Activated naive CD4-positive, alpha-beta T cell treated with anti-CD3 and anti-CD28 coated beads, Interleukin-2, amount 50 U/mL, for 24 hours (primary cell): ENCODE measurements around the gene TAGLN2.

Experiments used
- H3K27ac Mint-ChIP-seq: one replicate; pipeline ENCODE4 v1.8.0; 2021; ENCODE audit warnings: mild to moderate bottlenecking, mixed read lengths
- H3K27me3 Mint-ChIP-seq: one replicate; pipeline ENCODE4 v1.8.0; 2021; ENCODE audit warnings: mixed read lengths
- H3K36me3 Mint-ChIP-seq: one replicate; pipeline ENCODE4 v1.8.0; 2021; ENCODE audit warnings: mixed read lengths
- H3K4me1 Mint-ChIP-seq: one replicate; pipeline ENCODE4 v1.8.0; 2021; ENCODE audit warnings: mixed read lengths
- H3K4me3 Mint-ChIP-seq: one replicate; pipeline ENCODE4 v1.8.0; 2021; ENCODE audit warnings: mild to moderate bottlenecking, mixed read lengths
- H3K9me3 Mint-ChIP-seq: one replicate; pipeline ENCODE4 v1.8.0; 2021; ENCODE audit warnings: mixed read lengths

The TAGLN2 gene

DNA sequence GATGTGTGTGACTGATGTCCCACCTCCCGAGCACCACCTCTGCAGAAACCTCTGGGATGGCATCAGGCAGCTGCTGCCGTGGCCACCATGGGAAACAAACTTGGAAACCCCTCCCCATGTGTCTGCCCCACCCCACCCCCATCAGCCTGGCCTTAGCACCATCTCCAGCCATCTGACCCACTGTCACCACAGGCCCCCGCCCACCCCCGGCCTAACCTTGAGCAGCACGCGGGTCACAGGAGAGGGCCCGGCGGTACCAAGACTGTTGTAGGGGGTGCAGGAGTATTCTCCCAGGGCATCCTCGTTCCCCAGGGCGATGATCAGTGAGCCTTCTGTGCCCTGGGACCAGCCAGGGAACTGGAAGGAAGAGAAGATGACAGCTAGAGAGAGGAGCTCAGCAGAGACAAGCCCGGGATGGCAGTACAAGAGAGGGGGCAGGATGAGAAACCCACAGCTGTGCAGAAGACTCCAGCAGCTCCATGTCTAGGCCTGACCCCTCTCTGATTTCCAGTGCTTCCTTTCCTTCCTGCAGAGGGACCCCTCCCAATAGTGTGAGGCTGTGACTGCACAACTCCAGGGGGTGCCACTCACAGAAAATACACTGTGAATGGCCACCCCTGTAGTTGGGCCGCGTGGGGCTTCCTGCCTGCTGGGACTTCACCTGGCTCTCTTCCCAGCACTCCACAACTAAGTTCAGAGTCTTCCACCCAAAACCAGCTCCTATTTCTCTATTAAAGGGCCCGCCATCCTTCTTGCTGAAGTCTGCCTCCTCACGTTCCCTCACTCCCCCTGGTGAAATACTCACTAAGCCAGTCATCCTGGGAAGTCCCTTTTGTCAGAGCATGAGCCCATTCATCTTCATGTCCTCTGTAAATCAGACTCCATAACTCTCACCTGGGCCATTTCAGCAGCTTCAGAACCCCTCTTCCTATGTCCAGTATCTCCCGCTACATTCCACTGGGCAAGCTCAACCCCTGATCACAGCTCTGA, 7.3 kb upstream of the TAGLN2 start:
- Mint-ChIP-seq H3K9me3 (no peaks in the 10 kb centered on the region), H3K4me1 (peaks cover 6% of the 10 kb centered on the region), H3K27ac (no peak overlapping the region), H3K27me3 (no peaks in the 10 kb centered on the region), H3K36me3 (no peaks in the 10 kb centered on the region), H3K4me3 (no peak overlapping the region)

DNA sequence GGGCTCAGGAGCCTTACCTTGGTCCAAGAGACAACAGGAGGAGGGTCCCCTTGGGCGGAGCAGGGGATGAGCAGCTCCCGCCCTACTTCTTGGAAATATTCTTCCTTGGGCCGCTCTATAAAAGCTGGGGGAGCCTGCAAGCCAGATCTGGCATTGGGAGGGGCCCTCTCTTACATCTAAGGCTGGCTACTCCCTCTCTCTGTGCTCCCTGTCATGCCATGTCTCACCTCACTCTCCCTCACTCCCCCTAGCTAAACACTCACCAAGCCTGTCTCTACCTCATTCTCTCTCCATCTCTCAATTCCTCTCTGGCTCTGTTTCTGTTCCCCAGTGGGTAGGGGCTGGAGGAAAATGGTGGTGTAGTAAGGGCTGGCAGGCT, 6.5 kb upstream of the TAGLN2 start:
- H3K36me3 Mint-ChIP-seq: no peaks in the 10 kb centered on the region
- H3K9me3 Mint-ChIP-seq: no peaks in the 10 kb centered on the region
- peaks cover 8% of the 10 kb centered on the region for H3K4me1 Mint-ChIP-seq
- H3K27me3 Mint-ChIP-seq: no peaks in the 10 kb centered on the region
- H3K27ac Mint-ChIP-seq: no peak overlapping the region
- H3K4me3 Mint-ChIP-seq: no peak overlapping the region

DNA sequence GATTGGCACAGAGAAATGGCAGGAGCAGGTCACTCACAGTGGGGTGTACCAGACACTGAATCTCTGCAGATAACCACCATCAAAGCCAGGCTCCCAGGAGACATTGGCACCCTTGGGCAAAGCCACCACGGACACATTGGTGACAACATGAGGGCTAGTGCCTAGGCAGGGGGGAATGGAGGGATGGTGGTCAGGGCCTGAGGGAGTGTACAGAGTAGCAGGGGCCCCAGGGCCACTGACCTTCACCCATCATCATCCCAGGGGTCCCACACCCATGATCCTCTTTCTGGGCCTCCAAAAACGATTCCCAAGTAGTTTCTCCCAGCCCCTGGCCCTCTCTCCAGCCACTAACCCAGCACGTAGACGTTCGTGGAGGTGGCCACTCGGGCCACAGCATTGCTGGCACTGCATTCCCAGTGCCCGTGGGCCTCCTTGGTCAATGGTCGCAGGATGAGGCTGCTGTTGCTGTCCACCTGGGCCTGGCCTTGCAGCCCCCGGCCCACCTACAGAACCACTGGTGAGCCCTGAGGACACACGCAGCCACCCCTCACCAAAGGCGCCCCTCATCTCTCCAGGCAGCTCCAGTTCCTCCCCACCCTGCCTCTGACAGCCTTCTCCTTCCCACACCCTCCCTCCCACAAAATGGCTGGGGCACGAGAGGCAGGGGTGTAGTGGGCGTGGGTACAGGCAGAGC, 5.9 kb upstream of the TAGLN2 start:
- H3K9me3 Mint-ChIP-seq: no peaks in the 10 kb centered on the region
- H3K4me3 Mint-ChIP-seq: no peak overlapping the region
- H3K36me3 Mint-ChIP-seq: no peaks in the 10 kb centered on the region
- peaks cover 10% of the 10 kb centered on the region for H3K4me1 Mint-ChIP-seq
- H3K27me3 Mint-ChIP-seq: no peaks in the 10 kb centered on the region
- H3K27ac Mint-ChIP-seq: no peak overlapping the region

DNA sequence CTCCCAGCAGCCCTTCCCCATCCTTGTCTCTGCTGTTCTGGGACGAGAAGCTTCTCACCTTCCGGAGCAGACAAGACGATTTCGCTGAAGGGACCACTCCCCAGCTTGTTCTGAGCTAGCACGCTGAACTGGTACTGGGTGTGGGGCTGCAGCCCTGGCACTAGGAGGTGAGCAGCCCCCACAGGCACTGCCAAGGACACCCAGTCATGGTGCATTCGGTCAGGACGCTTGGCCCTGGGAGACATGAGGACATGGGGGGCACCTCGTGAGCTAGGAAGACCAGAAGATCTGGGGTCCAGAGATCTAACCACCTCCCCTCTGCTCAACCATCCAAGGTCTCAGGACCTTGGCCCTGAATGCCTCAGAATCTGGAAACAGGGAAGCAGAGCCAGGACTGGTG, 5.3 kb upstream of the TAGLN2 start:
- no peaks in the 10 kb centered on the region for H3K36me3 Mint-ChIP-seq
- H3K27me3 Mint-ChIP-seq: no peaks in the 10 kb centered on the region
- H3K4me1 Mint-ChIP-seq: peaks cover 14% of the 10 kb centered on the region
- no peak overlapping the region for H3K27ac Mint-ChIP-seq
- no peak overlapping the region for H3K4me3 Mint-ChIP-seq
- H3K9me3 Mint-ChIP-seq: no peaks in the 10 kb centered on the region

DNA sequence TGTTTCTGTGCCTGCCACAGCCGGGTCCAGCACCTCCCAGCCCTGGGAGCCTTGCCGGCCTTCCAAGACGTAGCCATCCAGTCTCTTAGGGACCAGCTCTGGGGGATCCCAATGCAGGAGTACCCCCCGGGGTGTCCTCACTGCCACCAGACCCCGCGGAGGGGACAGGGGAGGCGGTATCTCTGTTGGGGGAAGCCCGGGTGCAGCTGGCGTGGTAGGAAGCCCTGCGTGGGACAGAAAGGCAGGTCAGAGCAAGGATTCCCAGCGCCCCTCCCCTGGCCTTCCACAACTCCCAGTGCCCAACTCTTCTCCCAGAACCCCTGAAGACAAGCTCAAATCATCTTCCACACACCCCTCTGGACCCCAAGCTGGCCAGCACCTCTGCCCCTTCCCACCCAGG, 4.9 kb upstream of the TAGLN2 start:
- H3K9me3 Mint-ChIP-seq: no peaks in the 10 kb centered on the region
- H3K27me3 Mint-ChIP-seq: no peaks in the 10 kb centered on the region
- H3K4me1 Mint-ChIP-seq: peaks cover 18% of the 10 kb centered on the region
- H3K36me3 Mint-ChIP-seq: peaks cover 2% of the 10 kb centered on the region
- H3K27ac Mint-ChIP-seq: no peak overlapping the region
- no peak overlapping the region for H3K4me3 Mint-ChIP-seq

DNA sequence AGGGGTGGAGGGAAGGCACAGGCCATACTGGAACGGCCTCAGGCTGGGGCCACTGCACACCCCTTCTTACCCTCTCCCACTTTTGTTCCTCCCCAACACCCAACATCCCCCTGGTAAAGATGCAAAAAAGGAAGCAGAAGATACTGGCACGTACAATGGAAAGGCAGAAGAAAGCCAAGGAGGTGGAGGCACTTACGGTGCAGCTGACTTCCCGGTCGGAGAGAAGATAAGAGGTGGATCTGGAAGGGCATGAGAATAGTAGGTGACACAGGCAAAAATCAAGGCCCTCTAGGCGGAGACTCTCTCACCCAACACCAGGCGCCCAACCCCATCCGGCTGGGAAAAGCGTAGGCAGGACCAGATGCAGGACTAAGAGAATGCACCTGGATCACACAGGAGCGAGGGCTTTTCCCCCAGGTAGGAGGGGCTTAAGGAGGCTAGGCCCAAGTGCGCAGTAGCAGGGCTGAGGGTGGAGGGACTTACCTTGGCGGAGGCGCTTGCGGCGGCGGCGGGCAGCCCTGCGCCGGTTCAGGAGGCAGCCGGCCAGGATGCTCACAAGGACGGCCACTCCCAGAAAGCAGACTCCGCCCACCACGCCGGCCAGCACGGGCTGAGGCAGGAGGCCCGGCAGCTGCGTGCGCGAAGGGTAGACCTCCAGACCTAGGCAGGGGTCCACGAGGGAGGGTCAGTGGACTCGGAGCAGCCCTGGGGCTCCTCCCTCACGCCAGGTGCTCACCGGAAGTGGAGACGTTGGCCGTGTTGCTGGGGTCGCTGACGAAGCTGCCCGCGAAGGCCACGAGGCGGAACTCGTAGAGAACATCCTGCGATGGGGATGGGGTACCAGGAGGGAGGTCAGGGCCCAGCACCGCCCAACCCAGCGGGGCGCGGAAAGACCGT, 4.1 kb upstream of the TAGLN2 start:
- Mint-ChIP-seq H3K4me1 (peaks cover 18% of the 10 kb centered on the region), H3K27me3 (no peaks in the 10 kb centered on the region), H3K36me3 (peaks cover 2% of the 10 kb centered on the region), H3K27ac (no peak overlapping the region), H3K9me3 (no peaks in the 10 kb centered on the region), H3K4me3 (no peak overlapping the region)

DNA sequence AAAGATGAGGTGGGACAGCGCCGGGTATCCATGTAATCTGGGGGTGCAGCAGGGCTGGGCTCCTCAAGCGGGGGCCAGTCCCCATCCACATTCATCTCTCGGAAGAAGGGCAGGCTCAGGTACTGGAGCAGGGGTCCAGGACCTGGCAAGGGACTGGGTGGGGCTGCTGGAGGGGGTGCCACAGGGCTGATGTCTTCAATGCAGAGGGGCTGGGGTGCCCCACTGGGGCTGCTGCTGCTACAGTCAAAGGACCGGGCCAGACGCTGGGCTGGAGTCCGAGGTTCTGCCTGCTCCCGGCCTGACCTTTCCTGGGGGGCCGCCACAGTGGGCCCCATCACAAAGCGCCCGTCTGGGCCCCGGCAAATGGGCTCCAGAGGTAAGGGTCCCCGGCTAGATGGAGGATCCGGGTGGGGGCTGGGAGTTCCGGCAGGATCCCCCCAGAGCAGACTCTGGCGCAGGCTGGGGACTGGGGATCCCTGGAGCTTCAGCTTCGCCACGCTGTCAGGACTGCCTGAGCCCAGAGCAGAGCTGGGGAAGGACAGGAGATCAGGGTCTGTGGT, 3.3 kb upstream of the TAGLN2 start:
- Mint-ChIP-seq H3K36me3 (peaks cover 2% of the 10 kb centered on the region), H3K27ac (no peak overlapping the region), H3K4me1 (peaks cover 24% of the 10 kb centered on the region), H3K9me3 (no peaks in the 10 kb centered on the region), H3K27me3 (no peaks in the 10 kb centered on the region), H3K4me3 (no peak overlapping the region)

DNA sequence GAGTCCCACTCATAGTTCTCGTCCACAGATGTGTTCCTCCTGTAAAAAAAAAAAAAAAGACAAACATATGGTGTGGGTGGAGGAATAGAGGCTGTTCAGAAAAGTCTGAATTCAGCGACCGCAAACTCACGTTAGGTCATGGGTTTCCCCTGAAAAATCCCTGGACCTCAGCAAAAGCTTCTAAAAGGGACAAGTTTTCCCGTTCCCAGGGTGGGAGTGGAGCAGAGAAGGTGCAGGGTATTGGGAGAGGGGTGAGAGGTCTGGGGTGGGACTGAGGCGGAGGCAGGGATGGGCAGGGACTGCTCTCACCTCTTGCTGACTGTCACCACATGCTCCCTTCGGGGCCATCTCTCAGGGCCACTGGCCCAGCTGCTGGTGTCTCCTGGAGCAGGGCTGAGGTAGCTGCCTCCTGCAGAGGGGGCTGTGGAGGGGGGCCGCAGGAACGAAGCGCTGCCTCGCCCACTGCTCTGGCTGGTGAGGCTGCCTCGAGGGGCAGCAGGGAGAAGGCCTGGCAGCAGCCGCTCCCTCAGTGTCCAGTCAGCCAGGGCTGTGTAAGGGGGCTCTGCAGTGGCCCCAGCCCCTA, 2.6 kb upstream of the TAGLN2 start:
- Mint-ChIP-seq H3K36me3 (peaks cover 2% of the 10 kb centered on the region), H3K4me3 (no peak overlapping the region), H3K27me3 (no peaks in the 10 kb centered on the region), H3K4me1 (peaks cover 31% of the 10 kb centered on the region), H3K27ac (no peak overlapping the region), H3K9me3 (no peaks in the 10 kb centered on the region)

DNA sequence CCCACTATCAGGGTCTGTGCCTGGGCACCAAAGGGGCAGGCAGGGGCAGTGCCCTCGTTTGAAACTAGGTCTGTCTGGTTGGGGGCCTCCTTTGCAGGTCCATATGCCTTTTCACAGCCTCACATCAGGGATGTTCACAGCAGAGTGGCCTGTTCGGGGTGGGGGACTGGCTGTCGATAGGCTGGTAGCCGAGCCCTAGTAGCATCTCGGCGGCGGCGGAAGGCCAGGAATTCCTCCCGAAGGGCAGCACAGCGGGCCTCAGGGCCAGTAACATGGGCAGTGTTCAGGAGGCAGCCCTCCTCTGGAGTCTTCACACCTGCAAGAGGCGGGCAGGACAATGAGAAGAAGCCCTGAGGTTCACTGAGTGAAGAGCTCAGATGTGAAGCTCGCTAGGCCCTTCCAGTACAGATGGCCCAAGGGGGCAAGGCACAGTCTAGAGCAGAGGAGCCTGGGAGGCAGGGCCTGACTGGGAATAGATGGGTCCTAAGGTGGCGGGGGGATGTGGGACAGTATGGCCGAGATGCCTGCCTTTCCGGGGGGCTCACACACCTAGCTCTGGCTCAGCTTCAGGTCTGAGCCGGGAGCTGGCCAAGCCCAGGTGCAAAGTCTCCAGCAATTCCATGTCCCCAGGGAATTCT, 2.0 kb upstream of the TAGLN2 start:
- no peak overlapping the region for H3K4me3 Mint-ChIP-seq
- peaks cover 37% of the 10 kb centered on the region for H3K4me1 Mint-ChIP-seq
- H3K36me3 Mint-ChIP-seq: peaks cover 2% of the 10 kb centered on the region
- no peak overlapping the region for H3K27ac Mint-ChIP-seq
- no peaks in the 10 kb centered on the region for H3K27me3 Mint-ChIP-seq
- H3K9me3 Mint-ChIP-seq: no peaks in the 10 kb centered on the region

DNA sequence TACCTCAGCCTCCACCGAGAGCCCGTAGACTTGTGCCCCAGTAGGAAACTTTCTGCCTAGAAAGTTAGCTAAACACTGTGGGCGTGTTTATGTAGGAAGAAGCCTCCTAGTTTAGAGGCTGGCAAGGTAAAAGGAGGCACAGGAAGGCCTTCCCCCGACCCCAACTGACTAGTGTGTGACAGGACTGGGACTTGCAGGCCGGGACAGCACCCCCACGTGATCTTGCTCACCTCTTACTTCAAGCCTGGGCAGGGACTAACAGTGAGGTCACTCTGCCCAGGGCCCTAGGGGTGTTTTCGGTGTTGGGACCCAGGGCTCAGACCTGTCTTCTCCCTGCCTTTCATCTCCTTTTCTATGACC, 392 bp upstream of the TAGLN2 start:
- Mint-ChIP-seq H3K27ac (peak overlapping the region; percentile 98), H3K36me3 (peaks cover 7% of the 10 kb centered on the region), H3K27me3 (no peaks in the 10 kb centered on the region), H3K4me1 (peaks cover 53% of the 10 kb centered on the region), H3K4me3 (peak overlapping the region; percentile 97), H3K9me3 (no peaks in the 10 kb centered on the region)

DNA sequence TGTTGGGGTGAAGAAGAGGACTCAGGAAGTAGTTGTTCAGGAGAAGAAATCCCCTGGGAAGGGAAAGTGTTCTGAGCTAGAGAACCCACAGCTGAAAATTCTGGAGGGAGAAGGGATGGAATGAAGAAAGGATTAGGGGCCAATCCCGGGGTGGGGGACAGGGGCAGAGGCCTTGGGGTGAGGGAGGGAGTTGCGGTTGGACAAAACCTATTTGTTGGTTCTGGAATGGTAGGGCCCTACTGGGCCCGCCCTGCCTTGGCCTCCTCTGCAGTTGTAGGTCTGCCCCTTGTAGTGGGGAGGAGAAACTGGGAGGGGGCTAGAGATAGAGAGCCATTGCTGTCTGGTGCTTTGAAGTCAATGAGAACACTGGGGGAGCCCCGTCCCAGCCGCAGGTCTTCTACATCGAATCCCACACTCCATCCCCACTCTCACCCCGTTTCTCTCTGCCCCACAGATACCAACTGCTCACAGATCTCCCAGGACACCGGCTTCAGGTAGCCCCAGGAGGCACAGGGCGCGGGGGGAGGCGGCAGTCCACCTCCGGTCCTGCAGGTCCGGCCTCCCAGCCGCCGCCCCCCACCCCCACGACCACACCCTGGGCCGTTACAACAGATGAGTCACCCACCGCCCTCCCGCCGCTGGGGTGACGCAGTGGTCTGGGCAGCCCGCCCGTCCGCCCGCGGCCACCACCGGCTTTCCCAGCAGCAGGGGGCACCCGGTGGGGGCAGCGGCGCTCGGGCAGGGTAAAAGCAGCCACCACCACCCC, 1.1 kb downstream of the TAGLN2 start:
- Mint-ChIP-seq H3K27me3 (no peaks in the 10 kb centered on the region), H3K9me3 (no peaks in the 10 kb centered on the region), H3K36me3 (peaks cover 10% of the 10 kb centered on the region), H3K4me1 (peaks cover 67% of the 10 kb centered on the region), H3K4me3 (peak overlapping the region; percentile 97), H3K27ac (peak overlapping the region; percentile 98)

DNA sequence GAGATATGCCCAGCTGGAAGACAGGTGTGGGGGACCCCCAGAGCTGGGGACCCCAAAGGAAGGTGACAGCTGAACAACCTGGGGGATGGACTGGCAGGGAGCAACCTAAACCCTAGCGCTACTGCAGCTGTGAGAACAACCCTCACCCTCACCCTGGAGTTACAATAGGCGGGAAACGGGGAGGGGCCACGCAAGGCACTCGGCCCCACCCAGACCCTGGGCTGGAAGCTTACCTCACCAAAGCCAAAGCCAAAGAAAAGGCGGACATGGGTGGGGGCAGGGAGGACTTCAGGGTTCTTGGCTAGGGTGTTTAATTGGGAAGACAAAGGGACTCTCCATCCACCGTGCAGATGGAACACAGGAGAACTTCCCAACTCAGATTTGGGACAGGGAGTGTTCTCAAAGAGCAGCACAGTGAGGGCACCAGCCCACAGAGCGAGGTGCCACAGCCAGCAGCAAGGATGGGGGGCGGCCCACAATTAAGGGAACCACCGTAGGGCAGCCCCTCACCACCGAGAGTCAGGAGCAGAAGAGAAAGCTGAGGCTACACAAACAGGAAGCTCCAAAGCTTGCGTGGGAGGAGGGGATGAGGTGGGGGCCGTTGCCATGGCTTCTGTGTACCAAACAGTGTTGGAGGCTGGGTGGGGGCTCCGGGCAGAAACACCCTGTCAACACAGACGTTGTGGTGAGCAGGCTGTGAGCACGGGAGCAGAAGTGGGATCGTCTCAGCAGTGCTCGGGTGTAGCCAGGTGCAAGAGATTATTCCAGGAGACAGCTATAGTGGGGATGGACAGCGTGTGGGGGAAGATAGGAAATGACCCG, 1.9 kb downstream of the TAGLN2 start:
- Mint-ChIP-seq H3K27me3 (no peaks in the 10 kb centered on the region), H3K36me3 (peaks cover 10% of the 10 kb centered on the region), H3K4me3 (peak overlapping the region; percentile 97), H3K9me3 (no peaks in the 10 kb centered on the region), H3K4me1 (peaks cover 68% of the 10 kb centered on the region), H3K27ac (peak overlapping the region; percentile 98)

DNA sequence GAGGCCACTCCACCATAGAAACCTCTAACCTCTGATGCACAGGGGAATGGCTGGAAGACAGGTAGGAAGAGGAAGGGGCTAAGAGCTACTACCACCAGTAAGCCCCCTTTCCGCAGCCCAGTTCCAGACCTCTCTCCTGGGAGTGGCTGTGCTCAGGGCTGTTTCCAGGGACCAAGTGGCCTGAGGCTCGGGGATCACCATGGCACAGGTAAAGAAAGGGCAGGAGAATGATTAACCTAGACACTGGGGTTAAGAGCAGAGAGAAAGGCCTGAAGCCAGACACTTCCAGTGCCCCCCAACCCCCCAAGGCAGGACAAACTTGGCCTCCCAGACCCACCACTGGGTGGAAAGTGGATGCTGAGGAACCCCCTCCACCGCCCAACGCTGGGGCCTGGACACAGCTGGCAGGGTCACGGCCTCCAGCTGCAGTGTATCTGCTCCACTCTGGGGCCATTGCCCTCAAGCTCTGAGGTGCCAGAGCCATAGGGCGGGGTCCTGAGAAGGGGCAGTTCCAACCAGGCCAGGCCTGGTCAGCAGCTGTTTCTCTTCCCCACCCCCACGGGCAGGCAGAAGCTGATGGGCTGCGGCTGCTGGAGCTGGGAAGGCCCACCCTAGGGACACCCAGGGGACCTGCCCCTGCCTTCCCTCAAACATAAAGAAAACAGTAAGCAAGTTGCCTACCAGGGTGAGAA, 2.6 kb downstream of the TAGLN2 start:
- H3K27me3 Mint-ChIP-seq: no peaks in the 10 kb centered on the region
- peaks cover 13% of the 10 kb centered on the region for H3K36me3 Mint-ChIP-seq
- H3K27ac Mint-ChIP-seq: peak overlapping the region; percentile 98
- peaks cover 74% of the 10 kb centered on the region for H3K4me1 Mint-ChIP-seq
- H3K9me3 Mint-ChIP-seq: no peaks in the 10 kb centered on the region
- peak overlapping the region; percentile 97 for H3K4me3 Mint-ChIP-seq
